DMS 273 treated with DMSO at 0.1 percent for 48 hours (cell line): ENCODE measurements around the gene DBH.

Source experiments
- DNase-seq: peaks from one replicate; lab custom pipeline; 2025; lab: John Stamatoyannopoulos, UW

Gene DBH

DNA sequence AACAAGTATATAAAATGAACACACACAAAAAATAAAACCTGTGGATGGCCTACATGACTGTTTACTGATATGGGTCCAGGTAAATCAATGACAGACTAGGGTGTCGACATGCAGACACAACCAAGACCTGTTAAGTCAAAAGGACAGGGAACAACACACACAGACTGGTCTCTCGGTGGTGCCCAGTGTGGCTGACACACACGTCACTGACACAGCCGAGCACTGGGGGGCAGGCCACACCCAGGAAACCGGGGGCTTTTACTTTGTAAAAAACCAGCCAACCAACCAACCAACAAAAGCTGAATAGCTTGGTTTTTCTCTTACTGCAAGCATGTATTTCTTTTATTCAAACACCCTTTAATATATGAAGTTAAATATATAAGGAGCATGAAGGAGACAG lies 31.9 kb upstream of the DBH start:
- no peak for DNase-seq

DNA sequence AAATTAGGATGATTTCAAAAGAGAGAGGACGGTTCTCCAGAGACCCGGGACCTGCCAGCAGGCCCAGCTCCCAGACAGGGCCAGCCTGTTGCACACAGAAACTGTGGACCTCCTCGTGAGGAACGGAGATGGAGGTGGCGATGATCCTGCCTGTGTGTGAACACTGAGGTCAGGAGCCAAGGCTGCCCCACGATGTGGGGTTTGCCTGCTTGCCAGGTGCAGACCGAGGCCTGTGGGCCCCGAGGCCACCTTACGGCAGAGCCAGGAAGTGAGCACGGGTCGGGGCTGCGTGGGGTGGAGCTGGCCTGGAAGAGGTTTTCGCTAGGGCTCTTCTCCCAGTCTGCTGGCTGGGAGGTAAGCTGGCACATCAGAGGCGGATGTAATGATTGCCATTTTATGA lies 31.3 kb upstream of the DBH start:
- no peak for DNase-seq

DNA sequence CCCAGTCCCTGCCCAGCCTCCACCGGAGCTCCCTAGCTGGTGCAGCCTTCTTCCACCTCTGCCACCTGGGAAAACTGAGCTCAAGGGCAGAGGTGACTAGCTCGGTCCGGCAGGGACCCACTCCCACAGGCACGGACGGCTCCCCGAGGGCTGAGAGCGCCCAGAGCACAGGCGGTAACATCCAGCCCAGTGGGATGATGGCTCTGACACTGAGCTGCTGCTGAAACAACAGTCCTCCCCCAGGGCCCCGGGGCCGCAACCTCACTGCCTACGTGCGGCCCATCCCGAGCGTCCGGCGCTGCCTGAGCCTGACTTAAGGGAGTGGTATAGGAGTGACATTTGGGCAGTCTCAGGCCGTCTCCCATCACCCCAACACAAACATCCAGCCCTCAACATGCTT lies 30.7 kb upstream of the DBH start:
- no peak for DNase-seq

- no peak for DNase-seq
Measured at GRCh38 chr9:133605856-133606707, 30.1 kb upstream of the DBH start.

DNA sequence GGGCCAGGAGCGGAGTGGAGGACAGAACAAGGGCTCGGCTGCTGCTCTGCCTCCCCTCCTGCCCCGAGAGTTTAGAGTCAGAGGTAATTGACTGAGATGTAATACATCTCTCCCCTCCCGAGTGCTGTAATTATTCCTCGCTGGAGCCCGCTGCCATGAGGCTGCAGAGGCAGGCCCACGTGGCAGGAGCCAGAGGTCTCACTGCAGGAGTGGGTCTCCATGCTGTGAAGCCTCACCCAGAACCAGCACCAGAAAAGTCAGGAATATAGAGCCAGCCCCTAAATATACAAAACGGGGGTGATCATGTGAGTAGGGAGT lies 29.5 kb upstream of the DBH start:
- no peak for DNase-seq

- no peak for DNase-seq
Measured at GRCh38 chr9:133607381-133607780, 28.8 kb upstream of the DBH start.

DNA sequence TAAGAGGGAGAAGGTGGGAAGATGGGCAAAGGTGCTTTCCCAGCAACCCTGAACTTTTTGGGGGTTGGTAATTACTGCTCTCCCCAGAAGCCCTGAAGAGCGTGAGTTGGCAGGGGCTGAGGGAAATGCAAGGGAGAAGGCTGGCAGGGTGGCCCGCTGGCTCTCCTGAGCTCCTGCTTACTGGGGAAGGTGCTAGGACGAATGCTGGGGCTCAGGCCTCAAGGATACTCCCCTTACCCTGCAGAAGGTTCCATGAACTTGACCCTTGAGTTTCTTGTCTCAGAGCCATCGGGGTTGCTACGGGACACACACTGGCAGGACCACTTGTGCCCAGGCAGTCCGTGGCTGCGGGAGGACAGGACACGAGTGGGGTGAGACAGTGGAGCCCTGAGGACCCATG lies 28.2 kb upstream of the DBH start:
- DNase-seq = no peak

DNA sequence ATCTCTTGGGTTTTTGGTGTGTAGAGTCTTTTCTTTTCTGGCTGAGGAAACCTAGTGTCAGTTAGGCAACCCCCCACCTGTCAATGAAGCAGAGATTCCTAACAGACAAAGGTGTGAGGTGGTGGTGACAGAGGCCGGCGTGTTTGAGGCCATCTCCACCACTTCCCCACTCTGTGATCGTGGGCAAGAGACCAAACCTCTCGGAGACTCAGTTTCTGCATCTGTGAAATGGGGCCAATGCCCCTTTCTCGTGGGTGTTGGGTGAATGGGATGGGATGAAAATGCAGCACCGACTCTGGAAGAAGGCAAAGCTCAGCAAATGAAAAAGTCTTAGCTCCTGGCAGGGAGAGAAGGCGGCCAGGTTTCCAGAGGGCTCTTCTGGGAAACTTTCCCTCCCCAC lies 27.8 kb upstream of the DBH start:
- no peak for DNase-seq

DNA sequence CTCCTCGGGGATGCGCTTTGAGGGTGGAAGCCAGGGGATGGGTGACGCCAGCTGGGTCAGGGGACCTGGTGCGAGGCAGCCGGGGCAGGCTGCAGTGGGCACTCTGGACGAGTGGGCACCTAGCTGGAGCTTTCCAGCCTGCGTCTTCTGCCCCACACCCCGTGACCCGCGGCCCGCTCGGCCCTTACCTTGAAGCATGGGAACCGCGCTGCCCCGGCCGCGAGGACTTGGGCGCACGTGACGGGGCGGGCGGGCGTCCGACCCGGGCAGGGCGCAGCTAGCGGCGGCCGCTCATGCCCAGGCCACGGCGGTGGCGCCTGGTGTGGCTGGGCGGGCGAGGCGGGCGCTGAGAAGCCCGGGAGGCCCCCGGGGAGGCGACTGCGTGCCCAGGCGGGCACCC lies 27.3 kb upstream of the DBH start:
- no peak for DNase-seq

- no peak for DNase-seq
Measured at GRCh38 chr9:133609311-133610098, 26.7 kb upstream of the DBH start, which contains the start of gene FAM163B. TSS of gene FAM163B (minus strand) at chr9:133609389. CDS start at chr9:133580223, 29,166 bp downstream.

- no peak for DNase-seq
Measured at GRCh38 chr9:133610845-133611244, 25.3 kb upstream of the DBH start.

DNA sequence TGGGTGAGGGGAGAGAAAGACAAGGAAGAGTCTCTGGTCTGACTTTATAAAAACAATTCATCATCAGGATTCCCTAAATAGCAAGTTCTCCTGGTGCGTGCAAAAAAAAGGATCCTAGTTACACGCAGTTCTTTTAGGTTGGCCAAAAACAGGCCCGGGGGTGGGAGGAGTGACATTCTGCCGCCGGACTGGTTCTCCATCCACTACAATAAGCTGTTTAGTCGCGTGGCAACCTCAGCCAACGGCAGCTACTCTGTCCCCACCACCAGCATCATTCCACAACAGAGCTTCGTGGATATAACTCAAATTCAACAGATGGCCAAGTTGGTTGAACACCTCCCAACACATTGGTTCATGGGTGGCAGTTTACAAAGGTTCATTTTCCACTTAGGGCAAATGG lies 24.1 kb upstream of the DBH start:
- no peak for DNase-seq

- no peak for DNase-seq
Measured at GRCh38 chr9:133612816-133613215, 23.3 kb upstream of the DBH start.

- DNase-seq = no peak
Measured at GRCh38 chr9:133613432-133613831, 22.7 kb upstream of the DBH start.

DNA sequence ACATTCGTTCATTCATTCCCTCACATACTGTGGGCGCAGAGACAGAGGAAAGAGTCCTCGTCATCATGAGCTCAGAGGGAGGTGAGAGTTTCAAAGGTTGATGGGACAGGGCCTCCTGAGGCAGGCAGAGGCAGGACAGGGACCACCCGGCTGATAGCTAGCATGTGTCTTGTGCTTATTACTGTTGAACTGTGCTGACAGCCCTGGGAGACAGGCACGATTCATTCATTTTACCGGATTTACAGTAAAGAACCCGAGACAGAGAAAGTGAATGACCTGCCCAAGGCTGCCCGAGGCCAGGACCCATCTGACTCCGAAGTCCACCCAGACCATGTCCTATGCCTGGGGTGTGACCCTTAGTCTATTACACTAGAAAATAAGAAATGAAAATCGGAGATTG lies 22.1 kb upstream of the DBH start:
- no peak for DNase-seq

DNA sequence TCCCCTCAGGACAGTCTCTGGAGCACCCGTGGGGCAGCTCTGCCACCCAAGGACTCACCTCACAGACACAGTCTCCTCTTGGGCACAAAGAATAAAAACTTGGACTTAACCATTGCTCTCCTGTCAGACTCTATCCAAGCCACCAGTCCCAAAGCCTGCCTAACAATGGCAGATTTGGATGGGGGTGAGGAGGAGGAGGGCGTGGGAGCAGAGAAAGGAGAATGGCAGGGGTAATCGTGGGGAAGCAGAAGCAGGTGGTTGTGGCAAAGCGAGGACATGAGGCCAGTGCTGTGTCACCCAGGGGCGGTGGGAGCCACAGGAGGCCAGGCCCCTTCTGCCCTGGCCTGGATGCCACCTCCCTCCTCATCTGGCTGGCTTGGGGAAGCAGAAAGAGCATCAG lies 21.5 kb upstream of the DBH start:
- DNase-seq = no peak

DNA sequence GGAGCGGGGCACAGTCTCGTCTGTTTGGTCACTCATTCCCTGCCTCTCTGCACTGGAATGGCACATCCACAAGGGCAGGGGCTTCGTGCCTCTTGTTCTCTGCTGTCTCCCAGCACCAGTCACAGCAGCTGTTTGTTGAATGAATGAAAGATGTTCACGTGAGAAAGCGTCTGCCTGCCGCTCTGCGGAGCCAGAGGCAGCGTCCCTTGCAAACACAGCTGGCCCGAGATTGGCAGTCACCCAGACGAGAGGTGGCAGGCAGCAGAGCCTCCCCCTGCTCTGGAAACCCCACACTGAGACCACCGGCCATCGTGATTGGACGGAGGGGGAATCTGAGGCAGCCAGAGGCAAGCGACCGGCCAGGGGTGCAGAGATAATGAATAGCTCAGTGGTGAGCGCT lies 21.0 kb upstream of the DBH start:
- no peak for DNase-seq

DNA sequence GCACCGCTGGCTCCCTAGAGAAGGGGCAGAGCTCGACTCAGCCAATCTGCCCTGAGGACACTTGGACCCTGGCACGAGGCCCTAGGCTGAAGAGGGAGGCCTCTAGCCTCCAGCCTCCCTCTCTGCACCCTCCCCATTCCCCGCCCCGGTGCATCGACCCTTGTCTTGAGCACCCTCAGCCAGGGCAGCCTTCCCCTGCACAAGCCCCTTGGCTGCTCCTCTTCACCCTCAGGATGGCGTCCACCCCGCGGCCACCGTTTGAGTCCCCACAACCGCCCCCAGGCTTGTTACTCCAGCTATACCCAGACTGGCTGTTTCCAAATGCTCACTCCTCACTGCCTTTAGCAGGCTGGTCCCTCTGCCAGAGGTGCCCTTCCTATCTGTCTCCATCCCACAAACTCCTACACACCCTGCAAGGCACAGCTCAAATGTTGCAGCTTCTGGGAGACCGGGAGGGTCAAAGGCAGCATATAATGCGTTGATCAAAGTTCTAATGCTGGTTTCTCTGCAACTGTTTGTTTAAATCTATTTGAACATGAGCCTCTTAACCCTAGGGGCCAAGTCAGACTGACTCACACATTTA lies 20.5 kb upstream of the DBH start:
- DNase-seq = no peak

GRCh38 chr9:133616643-133617405 lies 19.3 kb upstream of the DBH start:
- no peak for DNase-seq

- no peak for DNase-seq
Measured at GRCh38 chr9:133618726-133619125, 17.4 kb upstream of the DBH start.

GRCh38 chr9:133619791-133620190 lies 16.4 kb upstream of the DBH start:
- no peak for DNase-seq

DNA sequence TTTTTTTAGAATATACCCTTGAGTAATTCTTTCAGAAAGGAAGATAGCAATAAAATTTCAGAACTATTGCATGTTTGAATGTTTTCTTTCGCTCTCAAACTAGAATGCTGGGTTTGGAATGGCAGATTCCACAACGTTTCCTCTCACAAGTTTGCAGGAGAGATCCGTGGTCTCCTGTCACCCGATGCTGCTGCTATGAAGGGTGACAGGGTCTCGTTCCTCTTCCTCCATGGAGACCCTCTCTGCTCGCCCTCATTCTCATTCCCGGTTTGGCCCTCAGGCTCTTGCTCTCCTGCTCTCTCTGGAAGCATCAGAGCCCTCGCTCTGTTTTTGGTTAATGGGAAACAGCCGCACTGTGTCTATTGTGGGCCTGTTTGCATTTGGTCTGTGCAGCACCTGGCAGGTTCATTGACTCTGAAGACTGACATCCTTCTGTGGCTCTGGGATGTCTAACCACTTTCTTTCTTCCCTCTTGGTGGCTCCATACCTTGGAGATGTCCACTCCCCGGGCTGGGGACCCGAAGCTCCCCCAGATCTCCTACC lies 14.4 kb upstream of the DBH start:
- DNase-seq = no peak
